ENCODE results near the gene INPP5E.
A peak's percentile ranks its signal among the peaks of the same experiment; 100 is the strongest.

INPP5E gene

GRCh38 chr9:136402067-136402466, 37.6 kb downstream of the INPP5E start:
- no peak for DNase-seq

GRCh38 chr9:136401173-136401922, 38.3 kb downstream of the INPP5E start:
- no peak for DNase-seq

- DNase-seq = peak; percentile 87 to 91
These were observed 39.4 kb downstream of the INPP5E start, which contains the start of gene SNAPC4 for GRCh38 chr9:136400038-136400834. SNAPC4 (minus strand) TSS chr9:136400170; CDS start chr9:136398428, 1,742 bp downstream.

GRCh38 chr9:136399176-136400037, 40.2 kb downstream of the INPP5E start:
- peak in 1 of 2 donors; percentile 49 for DNase-seq

GRCh38 chr9:136398286-136398685, 41.4 kb downstream of the INPP5E start:
- no peak for DNase-seq

GRCh38 chr9:136397643-136398042, 42.0 kb downstream of the INPP5E start:
- DNase-seq = no peak

- no peak for DNase-seq
These were observed 43.5 kb downstream of the INPP5E start for GRCh38 chr9:136396219-136396515.

GRCh38 chr9:136395345-136396218, 44.1 kb downstream of the INPP5E start:
- DNase-seq = no peak

GRCh38 chr9:136395020-136395340, 44.7 kb downstream of the INPP5E start:
- DNase-seq = no peak

GRCh38 chr9:136394312-136395019, 45.2 kb downstream of the INPP5E start:
- DNase-seq = no peak

- DNase-seq = no peak
These were observed 46.1 kb downstream of the INPP5E start for GRCh38 chr9:136393531-136393930.

GRCh38 chr9:136392538-136393449, 46.9 kb downstream of the INPP5E start:
- DNase-seq = no peak

GRCh38 chr9:136391737-136392537, 47.7 kb downstream of the INPP5E start:
- no peak for DNase-seq

- DNase-seq = no peak
These were observed 50.2 kb downstream of the INPP5E start for GRCh38 chr9:136389396-136389795.

- no peak for DNase-seq
These were observed 52.4 kb downstream of the INPP5E start for GRCh38 chr9:136387217-136387616.

- no peak for DNase-seq
These were observed 53.6 kb downstream of the INPP5E start for GRCh38 chr9:136386018-136386417.

- peak; percentile 37 to 56 for DNase-seq
These were observed 54.6 kb downstream of the INPP5E start for GRCh38 chr9:136385015-136385414.

- no peak for DNase-seq
These were observed 56.2 kb downstream of the INPP5E start for GRCh38 chr9:136383436-136383835.

- no peak for DNase-seq
These were observed 57.6 kb downstream of the INPP5E start for GRCh38 chr9:136381966-136382513.
